ENCODE measurements around the gene PDE4D.

GRCh38 chr5:59034498-59035186 lies 858.9 kb downstream of the PDE4D start:
- TF ChIP-seq SPI1 (IDR thresholded peaks at IDR 0.05; ENCODE audit: borderline replicate concordance, low read depth) (no peak), POLR2AphosphoS5 (IDR thresholded peaks at IDR 0.05; ENCODE audit: low read depth) (no peak), CTCF (IDR thresholded peaks at IDR 0.05; ENCODE audit: insufficient read depth, low read length) (peak; percentile 10), REST (IDR thresholded peaks at IDR 0.05; ENCODE audit: insufficient replicate concordance, low read depth) (no peak)
